SIG-M5 treated with dmso at 0.1 percent for 504 hours (cell line): Measurements from ENCODE around the gene ASB3.
"Not testable (repeated sequence)": the region's sequence is repeated elsewhere in the genome, so short reads cannot be mapped to it uniquely, and the experiment has no call there.

Experiments used
- DNase-seq: peaks from one replicate; lab custom pipeline; 2025; ENCODE audit not compliant: unreplicated experiment; lab: John Stamatoyannopoulos, UW

The ASB3 gene

DNA sequence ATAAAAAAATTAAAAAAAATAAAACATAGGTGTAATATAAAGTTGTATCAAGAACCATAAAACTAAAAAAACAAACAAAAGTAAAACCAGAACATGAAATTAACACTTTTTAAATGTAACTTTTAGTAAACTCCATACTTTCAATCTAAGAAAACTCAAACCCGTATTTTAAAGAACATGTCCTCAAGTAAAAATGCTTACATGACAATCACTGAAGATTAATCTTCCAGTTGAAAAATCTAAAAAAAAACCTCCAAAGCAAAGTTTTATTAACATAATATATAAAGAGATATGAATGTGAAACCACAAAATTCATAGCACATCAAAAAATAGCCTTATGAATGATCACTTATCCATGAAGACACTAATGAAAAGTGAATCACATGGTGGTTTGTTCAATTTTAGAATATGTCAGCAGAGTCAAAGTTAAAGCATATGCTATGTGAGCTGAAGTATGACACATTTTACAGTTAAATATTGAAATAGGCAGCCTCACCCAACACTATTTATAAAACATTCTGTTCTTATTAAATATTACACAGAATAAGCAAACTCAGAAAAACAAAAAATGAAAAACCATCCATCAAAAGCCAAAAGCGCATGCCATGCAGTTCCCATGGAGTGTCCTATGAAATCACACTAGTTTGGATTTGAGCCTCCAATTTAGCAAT lies 42.2 kb downstream of the ASB3 start:
- DNase-seq, result no peak

GRCh38 chr2:53740170-53740569 lies 46.6 kb downstream of the ASB3 start:
- DNase-seq, result peak; percentile 13

GRCh38 chr2:53739032-53739431 lies 47.7 kb downstream of the ASB3 start:
- no peak for DNase-seq

- no peak for DNase-seq
Observed at GRCh38 chr2:53737091-53737490, 49.7 kb downstream of the ASB3 start.

GRCh38 chr2:53729143-53729762 lies 57.5 kb downstream of the ASB3 start:
- no peak for DNase-seq

- no peak for DNase-seq
Observed at GRCh38 chr2:53727921-53728320, 58.8 kb downstream of the ASB3 start.

DNA sequence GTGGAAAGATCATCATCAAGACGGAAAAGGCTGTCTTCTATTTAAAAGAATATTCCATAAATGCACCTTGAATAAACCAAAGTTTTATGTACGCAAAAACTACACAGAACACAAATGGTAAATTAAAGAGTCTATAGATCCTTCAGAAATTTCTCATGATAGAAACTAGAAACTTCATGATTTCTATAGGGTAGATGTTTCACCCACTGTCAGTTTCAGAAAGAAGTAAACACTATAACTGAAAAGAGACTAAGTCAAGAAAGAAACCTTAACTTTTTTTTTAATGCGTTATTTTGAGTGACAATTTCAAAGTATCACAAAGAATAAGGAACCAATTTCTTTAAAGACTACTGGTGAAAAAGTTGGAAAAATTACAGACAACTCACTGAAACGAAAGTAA lies 61.1 kb downstream of the ASB3 start:
- no peak for DNase-seq

DNA sequence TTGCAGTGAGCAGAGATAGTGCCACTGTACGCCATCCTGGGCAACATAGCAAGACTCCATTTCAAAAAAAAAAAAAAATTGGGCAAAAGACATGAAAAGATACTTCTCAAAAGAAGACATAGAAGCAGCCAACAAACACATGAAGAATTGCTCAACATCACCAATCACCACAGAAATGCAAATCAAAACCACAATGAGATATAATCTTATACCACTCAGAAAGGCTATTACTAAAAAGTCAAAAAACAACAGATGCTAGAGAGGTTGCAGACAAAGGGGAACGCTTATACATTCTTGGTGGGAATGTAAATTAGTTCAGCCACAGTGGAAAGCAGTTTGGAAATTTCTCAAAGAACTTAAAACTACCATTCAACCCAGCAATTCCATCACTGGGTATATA lies 62.2 kb downstream of the ASB3 start:
- no peak for DNase-seq

GRCh38 chr2:53720944-53721343 lies 65.8 kb downstream of the ASB3 start:
- not testable (repeated sequence) for DNase-seq

GRCh38 chr2:53715568-53715967 lies 71.2 kb downstream of the ASB3 start:
- DNase-seq, result peak; percentile 22

DNA sequence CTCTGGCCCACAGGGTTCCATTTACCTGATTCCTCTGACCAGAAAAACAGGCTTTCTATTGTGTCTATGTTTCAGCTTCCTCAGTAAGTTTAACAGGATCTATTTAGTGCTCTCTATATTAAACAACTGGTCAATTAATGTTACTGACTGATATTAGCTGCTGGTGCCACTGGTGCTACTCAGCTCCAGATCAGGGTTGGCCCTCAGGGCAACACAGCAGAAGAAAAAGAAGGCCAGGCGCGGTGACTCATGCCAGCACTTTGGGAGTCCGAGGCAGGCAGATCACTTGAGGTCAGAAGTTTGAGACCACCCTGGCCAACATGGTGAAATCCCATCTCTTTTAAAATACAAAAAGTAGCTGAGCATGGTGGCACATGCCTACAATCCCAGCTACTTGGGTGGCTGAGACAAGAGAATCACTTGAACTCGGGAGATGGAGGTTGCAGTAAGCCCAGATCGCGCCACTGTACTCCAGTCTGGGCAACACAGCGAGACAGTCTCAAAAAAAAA lies 75.4 kb downstream of the ASB3 start:
- no peak for DNase-seq

GRCh38 chr2:53708988-53709387 lies 77.8 kb downstream of the ASB3 start:
- no peak for DNase-seq

DNA sequence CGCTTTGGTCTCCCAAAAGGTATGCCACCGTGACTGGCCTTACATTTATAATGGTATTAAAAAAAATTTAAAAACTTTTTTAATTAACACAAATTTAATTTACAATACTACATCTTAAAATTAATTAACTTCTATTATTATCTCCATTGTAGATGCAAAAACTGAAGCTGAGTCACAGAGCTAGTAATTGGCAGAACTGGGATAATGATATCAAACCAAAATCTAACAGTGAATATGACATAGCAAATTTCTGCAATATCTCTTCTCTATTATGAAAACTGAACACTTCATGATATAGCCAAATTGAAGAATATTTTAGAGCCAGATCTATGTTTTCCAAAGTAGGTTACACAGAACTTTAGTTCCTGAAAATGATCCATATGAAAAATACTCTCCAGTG lies 85.5 kb downstream of the ASB3 start:
- no peak for DNase-seq

DNA sequence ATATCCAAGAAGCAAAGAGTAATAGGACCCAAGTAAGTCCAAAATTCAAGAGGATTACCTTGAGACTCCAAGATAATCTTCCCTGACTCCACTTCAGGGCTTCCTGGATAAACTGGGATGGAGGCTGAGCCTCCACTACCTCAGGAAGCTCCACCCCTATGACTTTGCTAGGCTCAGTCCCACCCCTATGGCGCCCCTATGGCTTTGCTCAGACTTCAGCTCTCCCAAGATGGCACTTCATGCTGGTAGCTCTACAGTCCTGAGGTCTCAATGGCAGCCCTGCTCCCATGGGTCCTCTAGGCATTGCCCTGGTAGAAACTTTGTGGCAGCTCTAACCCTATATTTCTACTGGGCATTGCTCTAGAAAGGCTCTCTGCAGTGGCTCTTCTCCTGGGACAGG lies 89.1 kb downstream of the ASB3 start:
- no peak for DNase-seq

DNA sequence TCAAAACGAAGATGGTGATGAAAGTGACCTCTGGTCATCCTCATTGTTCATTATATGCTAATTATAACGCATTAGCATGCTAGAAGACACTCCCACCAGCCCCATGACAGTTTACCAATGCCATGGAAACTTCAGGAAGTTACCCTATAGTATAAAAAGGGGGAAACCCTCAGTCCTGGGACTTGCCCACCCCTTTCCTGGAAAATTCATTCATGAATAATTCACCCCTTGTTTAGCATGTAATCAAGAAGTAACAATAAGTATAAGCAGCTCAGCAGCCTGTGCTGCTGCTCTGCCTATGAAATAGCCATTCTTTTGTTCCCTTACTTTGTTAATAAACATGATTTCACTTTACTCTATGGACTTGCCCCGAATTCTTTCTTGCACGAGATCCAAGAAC lies 89.7 kb downstream of the ASB3 start:
- no peak for DNase-seq

DNA sequence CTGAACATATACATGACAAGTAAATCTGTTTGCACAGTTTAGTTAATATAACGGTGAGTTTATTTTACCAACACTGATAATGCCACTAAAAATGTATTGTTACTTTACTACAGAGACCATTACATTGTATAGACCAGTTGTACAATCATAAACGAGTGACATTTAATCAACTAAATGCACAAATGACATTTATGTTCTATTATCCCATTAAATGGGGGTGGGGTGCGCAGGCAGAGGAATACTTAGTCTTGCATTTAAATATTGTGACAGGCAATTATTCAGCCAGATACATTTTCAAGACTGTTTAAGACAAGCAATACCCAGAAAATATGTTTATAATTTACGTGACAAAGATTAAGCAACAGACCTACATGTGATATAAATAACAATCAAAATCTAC lies 91.2 kb downstream of the ASB3 start:
- DNase-seq, result no peak

GRCh38 chr2:53694096-53694771 lies 92.5 kb downstream of the ASB3 start:
- no peak for DNase-seq

DNA sequence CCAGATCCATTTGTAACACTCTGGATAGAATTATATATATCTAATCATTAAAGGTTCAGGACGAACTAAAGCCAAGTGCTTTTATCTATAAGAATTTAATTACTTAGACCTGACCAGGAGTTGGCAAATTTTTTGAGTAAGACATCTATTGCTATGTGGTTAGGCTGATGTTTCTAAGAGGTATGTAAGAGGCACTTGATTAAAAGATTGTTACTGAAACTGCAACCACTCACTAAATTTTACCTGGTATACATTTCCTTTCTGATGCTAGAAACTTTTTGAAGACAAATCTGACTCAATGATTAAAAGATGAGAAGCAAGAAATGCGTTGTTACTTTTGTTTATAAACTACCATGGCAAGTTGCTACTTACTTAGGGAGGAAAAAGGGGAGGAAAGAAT lies 95.9 kb downstream of the ASB3 start:
- DNase-seq, result no peak

DNA sequence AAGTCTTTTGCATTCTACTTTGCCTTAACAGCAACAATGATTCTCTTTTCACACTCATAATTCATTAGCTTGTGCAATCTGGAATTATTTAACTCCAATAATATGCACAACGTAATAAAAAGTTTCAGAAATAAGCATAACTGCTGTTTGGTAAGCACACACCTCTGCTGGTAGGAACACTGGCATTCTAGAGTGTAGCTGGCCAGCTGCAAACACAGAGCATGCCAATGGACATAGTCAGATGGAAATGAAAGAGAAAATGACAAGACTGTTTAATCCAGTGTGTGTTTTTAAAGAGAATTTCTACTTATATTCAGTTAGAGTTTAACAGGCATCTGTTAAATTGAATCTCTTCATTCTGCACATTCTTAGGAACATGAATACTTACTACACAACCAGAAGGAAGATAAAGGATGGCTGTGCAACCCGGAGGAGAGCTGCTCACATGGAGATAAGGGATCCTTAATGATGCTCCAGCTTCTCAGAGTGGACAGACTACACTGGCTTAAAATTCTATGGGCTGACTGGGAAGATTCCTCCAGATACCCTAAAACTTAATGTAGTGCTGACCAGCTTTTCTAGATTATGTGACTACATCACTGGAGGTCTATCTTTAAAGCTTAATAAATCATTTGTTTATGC lies 113.8 kb downstream of the ASB3 start:
- no peak for DNase-seq

DNA sequence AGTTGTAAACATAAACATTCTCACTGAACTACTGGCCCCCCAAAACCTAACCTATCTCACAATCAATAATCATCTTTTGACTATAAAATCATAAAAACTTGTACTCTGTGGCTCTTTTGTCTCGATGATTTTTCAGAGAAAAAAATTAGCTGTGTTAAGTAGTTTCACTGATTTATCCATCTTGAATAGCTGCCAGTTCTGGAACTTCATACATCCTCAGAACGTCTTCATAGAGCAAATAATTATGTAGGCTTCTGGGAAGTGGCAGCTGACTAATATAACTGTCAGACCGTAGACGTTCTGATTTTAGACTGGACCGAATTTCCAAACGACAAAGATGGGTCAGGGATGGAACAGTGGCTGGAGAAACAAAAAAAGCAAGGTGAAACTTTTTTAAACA lies 116.4 kb downstream of the ASB3 start:
- DNase-seq, result no peak

- no peak for DNase-seq
Observed at GRCh38 chr2:53668624-53669026, 118.1 kb downstream of the ASB3 start.

GRCh38 chr2:53667130-53667529 lies 119.6 kb downstream of the ASB3 start:
- DNase-seq, result not testable (repeated sequence)
